Measurements from ENCODE around the gene SFXN3. TPM values are rescaled to one million over a fixed set of nuclear protein-coding genes. Genes with fewer than 3 reads are reported as not detected.

The SFXN3 gene
- total RNA-seq, 1 donor from 2014 or later: 15.3 TPM

DNA sequence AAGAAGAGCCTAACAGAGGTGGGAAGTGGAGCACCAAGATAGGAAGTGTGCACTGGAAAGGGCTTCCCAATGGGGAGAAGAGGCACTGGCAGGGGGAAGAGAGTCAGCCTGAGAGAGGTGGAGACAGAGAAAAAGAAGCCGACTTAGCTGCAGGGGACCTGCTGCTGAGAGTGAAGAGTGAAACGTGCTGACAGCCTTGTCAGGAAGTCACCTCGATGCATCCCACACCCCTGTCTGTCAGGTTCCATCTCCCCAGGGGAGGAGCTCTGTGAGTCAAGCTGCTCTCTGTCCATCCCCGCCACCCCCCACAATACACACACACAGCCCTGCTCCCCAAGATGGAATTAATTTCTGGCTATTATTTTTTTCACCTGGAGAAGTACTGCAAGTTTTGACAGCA is 44.7 kb downstream of the SFXN3 start:
- H3K4me1 Mint-ChIP-seq (ENCODE audit: unreplicated experiment): peaks cover 27% of the 10 kb centered on the region
- DNase-seq (ENCODE audit: extremely low spot score, unreplicated experiment): no peak
- H3K27ac Mint-ChIP-seq: no peak overlapping the region
- no peak overlapping the region for H3K4me3 Mint-ChIP-seq
- H3K27me3 Mint-ChIP-seq: peaks cover 77% of the 10 kb centered on the region
- H3K9me3 Mint-ChIP-seq: no peaks in the 10 kb centered on the region
- no peaks in the 10 kb centered on the region for H3K36me3 Mint-ChIP-seq
- TF ChIP-seq, protein P1, sequence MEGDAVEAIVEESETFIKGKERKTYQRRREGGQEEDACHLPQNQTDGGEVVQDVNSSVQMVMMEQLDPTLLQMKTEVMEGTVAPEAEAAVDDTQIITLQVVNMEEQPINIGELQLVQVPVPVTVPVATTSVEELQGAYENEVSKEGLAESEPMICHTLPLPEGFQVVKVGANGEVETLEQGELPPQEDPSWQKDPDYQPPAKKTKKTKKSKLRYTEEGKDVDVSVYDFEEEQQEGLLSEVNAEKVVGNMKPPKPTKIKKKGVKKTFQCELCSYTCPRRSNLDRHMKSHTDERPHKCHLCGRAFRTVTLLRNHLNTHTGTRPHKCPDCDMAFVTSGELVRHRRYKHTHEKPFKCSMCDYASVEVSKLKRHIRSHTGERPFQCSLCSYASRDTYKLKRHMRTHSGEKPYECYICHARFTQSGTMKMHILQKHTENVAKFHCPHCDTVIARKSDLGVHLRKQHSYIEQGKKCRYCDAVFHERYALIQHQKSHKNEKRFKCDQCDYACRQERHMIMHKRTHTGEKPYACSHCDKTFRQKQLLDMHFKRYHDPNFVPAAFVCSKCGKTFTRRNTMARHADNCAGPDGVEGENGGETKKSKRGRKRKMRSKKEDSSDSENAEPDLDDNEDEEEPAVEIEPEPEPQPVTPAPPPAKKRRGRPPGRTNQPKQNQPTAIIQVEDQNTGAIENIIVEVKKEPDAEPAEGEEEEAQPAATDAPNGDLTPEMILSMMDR (conservative IDR thresholded peaks at IDR 0.05): no peak

DNA sequence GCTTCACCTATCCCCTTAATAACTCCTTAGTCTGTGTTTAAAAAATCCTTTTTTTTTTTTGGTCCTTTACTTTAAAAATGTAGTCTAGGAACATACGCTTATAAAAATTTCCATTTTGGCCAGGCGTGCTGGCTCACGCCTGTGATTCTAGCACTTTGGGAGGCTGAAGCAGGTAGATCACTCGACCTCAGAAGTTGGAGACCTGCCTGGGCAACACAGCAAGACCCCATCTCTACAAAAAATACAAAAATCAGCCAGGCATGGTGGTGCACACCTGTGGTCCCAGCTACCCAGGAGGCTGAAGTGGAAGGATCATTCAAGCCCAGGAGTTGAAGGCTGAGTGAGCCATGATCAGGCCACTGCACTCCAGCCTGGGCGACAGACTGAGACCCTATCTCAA is 45.6 kb downstream of the SFXN3 start:
- no peak for DNase-seq (ENCODE audit: extremely low spot score, unreplicated experiment)
- peaks cover 84% of the 10 kb centered on the region for H3K27me3 Mint-ChIP-seq
- H3K9me3 Mint-ChIP-seq: no peaks in the 10 kb centered on the region
- peaks cover 26% of the 10 kb centered on the region for H3K4me1 Mint-ChIP-seq (ENCODE audit: unreplicated experiment)
- TF ChIP-seq, protein P1 (conservative IDR thresholded peaks at IDR 0.05): no peak
- H3K36me3 Mint-ChIP-seq: no peaks in the 10 kb centered on the region
- H3K27ac Mint-ChIP-seq: no peak overlapping the region
- H3K4me3 Mint-ChIP-seq: no peak overlapping the region

DNA sequence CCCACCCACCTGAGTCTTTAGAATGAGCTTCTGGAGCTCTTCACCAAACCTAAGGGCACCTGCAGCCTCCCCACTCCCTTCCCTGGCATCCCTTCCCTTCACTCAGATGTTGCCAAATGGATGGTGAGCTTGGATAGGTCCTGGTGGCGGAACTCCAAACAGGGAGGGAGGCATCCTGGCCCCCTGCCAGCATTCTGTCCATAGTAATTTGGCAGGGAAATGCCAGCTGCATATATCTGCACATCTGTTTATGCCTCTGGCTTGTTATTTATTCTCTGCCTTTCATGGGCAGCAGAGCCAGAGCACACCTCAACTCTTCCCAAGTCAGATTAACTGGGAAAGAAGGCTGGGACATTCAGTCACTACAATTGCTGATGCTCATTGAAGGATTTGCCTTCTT is 48.8 kb downstream of the SFXN3 start:
- no peaks in the 10 kb centered on the region for H3K36me3 Mint-ChIP-seq
- H3K27me3 Mint-ChIP-seq: peaks cover 82% of the 10 kb centered on the region
- peaks cover 10% of the 10 kb centered on the region for H3K4me1 Mint-ChIP-seq (ENCODE audit: unreplicated experiment)
- H3K4me3 Mint-ChIP-seq: no peak overlapping the region
- H3K9me3 Mint-ChIP-seq: no peaks in the 10 kb centered on the region
- DNase-seq (ENCODE audit: extremely low spot score, unreplicated experiment): no peak
- no peak overlapping the region for H3K27ac Mint-ChIP-seq
- TF ChIP-seq, protein P1 (conservative IDR thresholded peaks at IDR 0.05): no peak

DNA sequence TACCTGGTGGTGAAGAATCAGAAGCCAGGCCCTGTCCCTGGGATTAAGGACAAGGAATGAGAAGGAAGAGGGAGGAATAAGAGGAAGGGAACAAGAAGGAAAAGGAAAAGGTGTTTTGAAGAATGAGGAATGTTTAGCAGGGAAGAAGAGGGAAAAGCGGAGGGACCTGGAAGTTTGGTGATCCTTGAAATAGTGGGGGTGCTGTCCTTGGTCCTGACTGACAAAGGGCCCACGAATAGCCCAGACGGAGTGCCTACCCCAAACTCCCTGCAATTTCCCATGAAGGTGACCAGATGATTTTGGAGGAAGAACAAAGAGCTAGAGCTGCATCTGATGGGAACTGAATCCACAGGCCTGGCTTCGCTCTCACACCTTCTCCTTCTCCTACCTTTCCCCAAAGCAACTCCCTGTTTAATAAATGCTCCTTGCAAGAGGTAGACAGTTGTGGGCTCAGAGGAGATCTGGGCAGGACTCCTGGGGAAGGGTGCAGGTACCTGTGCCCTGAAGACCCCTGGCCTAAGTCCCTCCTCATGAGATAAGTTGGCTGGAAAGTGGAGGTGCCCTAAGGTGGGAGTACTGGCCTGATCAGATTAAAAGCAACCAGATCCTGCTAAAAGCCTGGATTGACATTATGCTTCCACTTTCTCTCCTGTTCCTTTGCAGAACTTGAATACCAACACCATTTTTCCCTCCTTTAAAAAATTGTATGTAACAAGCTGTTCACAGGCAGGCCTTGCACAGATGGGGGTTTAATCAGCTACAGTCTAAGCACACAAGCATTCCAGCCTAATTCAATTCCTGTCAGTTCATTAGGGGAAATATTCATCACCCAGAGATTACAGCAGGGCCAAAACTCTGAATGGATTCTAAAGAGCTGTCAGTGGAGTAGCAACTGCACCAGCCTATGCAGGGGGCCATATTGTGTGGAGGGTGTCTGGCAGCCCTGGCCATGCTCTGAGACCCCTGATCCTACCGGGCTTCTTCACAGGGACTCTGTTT is 50.2 kb downstream of the SFXN3 start:
- no peak for DNase-seq (ENCODE audit: extremely low spot score, unreplicated experiment)
- H3K9me3 Mint-ChIP-seq: no peaks in the 10 kb centered on the region
- peaks cover 1% of the 10 kb centered on the region for H3K4me1 Mint-ChIP-seq (ENCODE audit: unreplicated experiment)
- no peak overlapping the region for H3K27ac Mint-ChIP-seq
- no peak overlapping the region for H3K4me3 Mint-ChIP-seq
- peaks cover 84% of the 10 kb centered on the region for H3K27me3 Mint-ChIP-seq
- H3K36me3 Mint-ChIP-seq: no peaks in the 10 kb centered on the region
- TF ChIP-seq, protein P1 (conservative IDR thresholded peaks at IDR 0.05): no peak

DNA sequence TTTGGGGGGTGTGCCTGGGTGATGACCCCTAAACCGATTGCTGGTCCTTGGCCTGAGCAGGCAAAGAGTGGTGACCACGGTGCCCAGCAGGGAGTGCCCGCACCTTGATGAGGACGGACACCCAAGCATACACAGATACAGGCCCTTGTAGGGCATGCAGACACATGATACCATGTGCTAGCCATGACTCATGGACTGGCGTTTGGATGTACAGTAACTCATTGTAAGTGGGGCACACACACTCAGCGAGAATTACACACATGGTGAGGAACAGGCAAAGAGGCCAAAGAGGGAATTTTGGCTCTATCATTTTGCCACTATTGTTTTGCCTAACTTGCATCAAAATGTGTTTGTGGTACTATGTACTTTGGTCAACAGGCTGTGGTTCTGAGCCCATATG is 54.8 kb downstream of the SFXN3 start:
- Mint-ChIP-seq H3K27me3 (peaks cover 92% of the 10 kb centered on the region), H3K36me3 (no peaks in the 10 kb centered on the region), H3K4me3 (no peak overlapping the region)

More for the DNA sequence above, 54.8 kb downstream of the SFXN3 start:
- Mint-ChIP-seq H3K9me3 (no peaks in the 10 kb centered on the region), H3K27ac (no peak overlapping the region), H3K4me1 (ENCODE audit: unreplicated experiment) (no peaks in the 10 kb centered on the region)
- DNase-seq (ENCODE audit: extremely low spot score, unreplicated experiment): no peak
- TF ChIP-seq, protein P1 (conservative IDR thresholded peaks at IDR 0.05): no peak

Measured in type B pancreatic cell (in vitro differentiated cells).